Tibial nerve (tissue), 4 donors: ENCODE measurements around the gene TMEM132D. TPM values are rescaled to one million over a fixed set of nuclear protein-coding genes. Genes with fewer than 3 reads are reported as not detected.

Source experiments
- DNase-seq, 2 donors: peaks; one replicate each; pipeline ENCODE4 v3.0.0-alpha.2; 2019; ENCODE audit warnings: low spot score in 2 of 2
- H3K27ac ChIP-seq, 4 donors: fragments of 200-600 bp; sonication (generic) in 3 of 4; one replicate each; pipeline ENCODE4 v1.5.1; 2017 to 2019; ENCODE audit warnings: mild to moderate bottlenecking in 1 of 4
- H3K27me3 ChIP-seq, 2 donors: fragments of 200-600 bp; sonication (generic) in 1 of 2; one replicate each; pipeline versions ENCODE4 v1.5.1 to v1.6.0; 2017 to 2019
- H3K36me3 ChIP-seq, 3 donors: fragments of 200-600 bp; sonication (generic); one replicate each; pipeline ENCODE4 v1.5.1; 2018 to 2019
- H3K4me1 ChIP-seq, 4 donors: fragments of 200-600 bp; sonication (generic) in 3 of 4; one replicate each; pipeline ENCODE4 v1.5.1; 2017 to 2019
- H3K4me3 ChIP-seq, 4 donors: fragments of 200-600 bp; sonication (generic) in 3 of 4; one replicate each; pipeline ENCODE4 v1.5.1; 2017 to 2019; ENCODE audit warnings: mild to moderate bottlenecking in 1 of 4, moderate library complexity in 1 of 4
- H3K9me3 ChIP-seq, 4 donors: fragments of 200-600 bp; sonication (generic) in 3 of 4; one replicate each; pipeline ENCODE4 v1.5.1; 2017 to 2019
- CTCF ChIP-seq, 5 experiments: fragments of 200-600 bp in 3 of 5; fragments of 450-650 bp in 2 of 5; sonication (generic) in 3 of 5; IDR thresholded peaks; one replicate each; pipeline ENCODE4 v1.5.1; 2016 to 2019; ENCODE audit warnings: antibody characterized with exemption in 5 of 5, mild to moderate bottlenecking in 3 of 5, moderate library complexity in 2 of 5
- EP300 ChIP-seq, 2 donors: sonication (generic); formaldehyde crosslinking; IDR thresholded peaks; one replicate each; pipeline ENCODE4 v1.6.1; 2017; ENCODE audit warnings: antibody characterized with exemption in 2 of 2, mild to moderate bottlenecking in 1 of 2
- POLR2A ChIP-seq, 2 donors: fragments of 450-650 bp; IDR thresholded peaks; one replicate each; pipeline ENCODE4 v1.6.1; 2017; ENCODE audit warnings: antibody characterized with exemption in 2 of 2, mild to moderate bottlenecking in 2 of 2, moderate library complexity in 2 of 2
- WGBS, 2 donors: methylation state at CpG; one replicate each; pipeline ENCODE4 v1.1.5; 2018; 5-methylcytosine and 5-hydroxymethylcytosine counted together
- total RNA-seq, 4 donors: library from RNA; depleted of rRNA; stranded (reverse); fragments of >200 nt; gene quantifications; one replicate each; pipeline ENCODE4 v1.1.0, GENCODE V29; 2016

TMEM132D gene
- total RNA-seq, 4 donors from 2014 or later = under 0.01 to 0.21 TPM; not detected in 2

- H3K27me3 ChIP-seq = no peaks in the 10 kb centered on the region
- no peaks in the 10 kb centered on the region for H3K4me1 ChIP-seq
- 68 to 74% methylated on average over 10 of the region's 10 CpGs for WGBS, 2 donors
- DNase-seq = no peak
- no peaks in the 10 kb centered on the region for H3K36me3 ChIP-seq
- H3K27ac ChIP-seq = no peak overlapping the region
- TF ChIP-seq EP300 (IDR thresholded peaks at IDR 0.05) (no peak), POLR2A (IDR thresholded peaks at IDR 0.05) (no peak), CTCF (IDR thresholded peaks at IDR 0.05) (no peak)
- H3K9me3 ChIP-seq = peaks cover 0 to 22% (median 0%) of the 10 kb centered on the region in 4 donors
- no peak overlapping the region for H3K4me3 ChIP-seq
Observed at GRCh38 chr12:129826273-129826672, 77.6 kb downstream of the TMEM132D start.

- no peaks in the 10 kb centered on the region for H3K4me1 ChIP-seq
- WGBS, 2 donors = 55 to 72% methylated on average over 9 of the region's 9 CpGs
- no peak for DNase-seq
- no peaks in the 10 kb centered on the region for H3K27me3 ChIP-seq
- H3K9me3 ChIP-seq = peaks cover 0 to 22% (median 0%) of the 10 kb centered on the region in 4 donors
- no peak overlapping the region for H3K4me3 ChIP-seq
- H3K36me3 ChIP-seq = no peaks in the 10 kb centered on the region
- TF ChIP-seq CTCF (IDR thresholded peaks at IDR 0.05) = no peak
- TF ChIP-seq POLR2A (IDR thresholded peaks at IDR 0.05) = no peak
- TF ChIP-seq EP300 (IDR thresholded peaks at IDR 0.05) = no peak
- no peak overlapping the region for H3K27ac ChIP-seq
Observed at GRCh38 chr12:129825316-129825715, 78.5 kb downstream of the TMEM132D start.

DNA sequence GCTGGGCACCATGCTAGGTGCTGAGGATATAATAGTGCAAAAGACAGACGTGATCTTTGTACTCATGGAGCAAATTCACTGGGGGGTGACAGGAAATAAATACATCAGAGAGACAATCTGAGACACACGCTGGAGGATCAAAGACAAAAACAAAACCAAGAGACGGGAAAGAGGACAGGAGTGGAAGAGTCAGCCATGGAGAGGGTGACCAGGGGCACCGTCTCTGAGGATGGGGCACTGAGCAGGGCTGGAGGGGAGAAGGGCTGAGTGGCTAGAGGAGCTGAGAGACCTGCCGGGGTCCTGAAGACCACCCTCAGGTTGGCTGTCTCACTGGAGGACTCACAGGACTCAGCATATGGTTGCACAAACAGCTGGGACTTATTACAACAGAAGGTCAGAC, 81.9 kb downstream of the TMEM132D start:
- Histone ChIP-seq H3K4me3 (no peak overlapping the region), H3K36me3 (no peaks in the 10 kb centered on the region), H3K4me1 (no peaks in the 10 kb centered on the region), H3K9me3 (peaks cover 0 to 16% (median 0%) of the 10 kb centered on the region in 4 donors), H3K27ac (no peak overlapping the region), H3K27me3 (no peaks in the 10 kb centered on the region)
- TF ChIP-seq POLR2A (IDR thresholded peaks at IDR 0.05) (no peak), EP300 (IDR thresholded peaks at IDR 0.05) (no peak), CTCF (IDR thresholded peaks at IDR 0.05) (no peak)
- 54 to 66% methylated on average over 5 of the region's 5 CpGs for WGBS, 2 donors
- no peak for DNase-seq

DNA sequence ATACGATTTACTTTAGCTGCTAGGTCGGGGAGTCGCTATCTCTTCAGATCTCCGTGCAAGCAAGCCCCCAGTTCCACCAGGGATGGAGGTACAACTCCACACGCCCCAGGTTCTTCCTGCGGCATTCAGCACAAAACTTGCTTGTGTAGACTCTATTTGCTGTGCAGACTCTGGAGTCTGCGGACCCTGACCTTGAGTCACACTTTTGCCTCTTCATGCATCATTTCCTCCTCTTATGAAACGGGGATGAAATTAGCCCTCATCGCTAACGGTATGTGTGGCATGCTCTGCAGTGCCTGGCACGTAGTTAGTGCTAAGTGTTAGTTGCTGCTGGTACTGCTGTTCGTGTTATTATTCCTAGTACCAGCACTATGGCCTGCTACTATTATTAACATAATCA, 84.4 kb downstream of the TMEM132D start:
- H3K4me3 ChIP-seq = no peak overlapping the region
- no peak for DNase-seq
- H3K27me3 ChIP-seq = no peaks in the 10 kb centered on the region
- TF ChIP-seq EP300 (IDR thresholded peaks at IDR 0.05) (no peak), CTCF (IDR thresholded peaks at IDR 0.05) (no peak), POLR2A (IDR thresholded peaks at IDR 0.05) (no peak)
- H3K27ac ChIP-seq = no peak overlapping the region
- H3K36me3 ChIP-seq = no peaks in the 10 kb centered on the region
- peaks cover 0 to 10% (median 0%) of the 10 kb centered on the region in 4 donors for H3K9me3 ChIP-seq
- no peaks in the 10 kb centered on the region for H3K4me1 ChIP-seq
- WGBS, 2 donors = 81 to 85% methylated on average over 12 of the region's 12 CpGs

DNA sequence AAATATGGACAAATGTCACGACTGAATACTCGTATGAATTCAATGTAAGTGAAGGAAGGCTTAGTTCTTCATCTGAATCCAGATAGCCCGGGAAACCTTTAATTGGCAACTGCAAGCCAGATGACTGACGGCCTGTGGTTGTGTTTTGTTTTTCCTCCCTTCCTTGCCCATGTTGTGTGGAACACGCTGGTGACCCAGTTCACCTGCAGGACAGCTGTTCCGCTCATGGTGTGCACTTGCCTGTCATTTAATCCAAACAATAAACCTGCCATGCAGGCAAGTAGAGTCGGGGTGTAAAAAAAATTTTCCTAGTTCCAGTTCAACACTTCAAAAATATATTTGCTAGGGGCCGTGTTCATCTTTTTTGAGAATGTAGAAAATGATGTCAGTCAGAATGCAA, 88.0 kb downstream of the TMEM132D start:
- Histone ChIP-seq H3K27me3 (no peaks in the 10 kb centered on the region), H3K4me1 (no peaks in the 10 kb centered on the region), H3K4me3 (no peak overlapping the region), H3K27ac (no peak overlapping the region), H3K9me3 (no peaks in the 10 kb centered on the region), H3K36me3 (no peaks in the 10 kb centered on the region)
- no peak for DNase-seq
- WGBS, 2 donors = 59 to 65% methylated on average over 8 of the region's 8 CpGs
- TF ChIP-seq CTCF (IDR thresholded peaks at IDR 0.05) (no peak), EP300 (IDR thresholded peaks at IDR 0.05) (no peak), POLR2A (IDR thresholded peaks at IDR 0.05) (no peak)
